Activated T-cell treated with anti-CD3 and anti-CD28 coated beads, Interleukin-2, amount 50 U/mL, for 24 hours (primary cell): ENCODE data around the gene DPM3.
A peak's percentile ranks its signal among the peaks of the same experiment; 100 is the strongest.
"Not testable (repeated sequence)": the region's sequence is repeated elsewhere in the genome, so short reads cannot be mapped to it uniquely, and the experiment has no call there.

Experiments
- DNase-seq: peaks from one replicate; pipeline ENCODE4 v3.0.0-alpha.2; 2020
- H3K27ac Mint-ChIP-seq: 2 replicates; pipeline ENCODE4 v1.8.0; 2020; ENCODE audit warnings: mild to moderate bottlenecking, mixed read lengths
- H3K27me3 Mint-ChIP-seq: 2 replicates; pipeline ENCODE4 v1.8.0; 2020; ENCODE audit warnings: mixed read lengths
- H3K36me3 Mint-ChIP-seq: 2 replicates; pipeline ENCODE4 v1.8.0; 2020; ENCODE audit warnings: low read depth, mixed read lengths
- H3K4me1 Mint-ChIP-seq: 2 replicates; pipeline ENCODE4 v1.8.0; 2020; ENCODE audit warnings: low read depth, mixed read lengths
- H3K4me3 Mint-ChIP-seq: 2 replicates; pipeline ENCODE4 v1.8.0; 2020; ENCODE audit warnings: mild to moderate bottlenecking, moderate library complexity, mixed read lengths
- H3K9me3 Mint-ChIP-seq: 2 replicates; pipeline ENCODE4 v1.8.0; 2020; ENCODE audit warnings: mixed read lengths

The DPM3 gene

GRCh38 chr1:155139895-155140629 is at the start of gene DPM3:
Gene DPM3 (minus strand): TSS chr1:155140531. CDS start chr1:155140240, 291 bp downstream.
- Mint-ChIP-seq H3K27me3 (no peaks in the 10 kb centered on the region), H3K27ac (peak within 1 kb of the TSS; percentile 97), H3K9me3 (no peaks in the 10 kb centered on the region), H3K4me1 (peaks cover 41% of the 10 kb centered on the region), H3K36me3 (peaks cover 53% of the 10 kb centered on the region), H3K4me3 (peak within 1 kb of the TSS; percentile 100)
- DNase-seq, result peak; percentile 92

GRCh38 chr1:155189926-155190325 is 49.6 kb upstream of the DPM3 start:
- not testable (repeated sequence) for H3K4me3 Mint-ChIP-seq, DNase-seq, H3K27ac Mint-ChIP-seq, H3K9me3 Mint-ChIP-seq, H3K36me3 Mint-ChIP-seq, H3K27me3 Mint-ChIP-seq
- H3K4me1 Mint-ChIP-seq, result peaks cover 30% of the 10 kb centered on the region

GRCh38 chr1:155188268-155188667 is 47.9 kb upstream of the DPM3 start:
- no peak overlapping the region for H3K4me3 Mint-ChIP-seq
- no peaks in the 10 kb centered on the region for H3K9me3 Mint-ChIP-seq
- no peaks in the 10 kb centered on the region for H3K27me3 Mint-ChIP-seq
- H3K36me3 Mint-ChIP-seq, result peaks cover 5% of the 10 kb centered on the region
- no peak for DNase-seq
- peak overlapping the region; percentile 86 for H3K27ac Mint-ChIP-seq
- H3K4me1 Mint-ChIP-seq, result peaks cover 17% of the 10 kb centered on the region

- Mint-ChIP-seq H3K27me3 (no peaks in the 10 kb centered on the region), H3K4me3 (no peak overlapping the region), H3K27ac (peak overlapping the region; percentile 34), H3K36me3 (peaks cover 7% of the 10 kb centered on the region), H3K4me1 (peaks cover 11% of the 10 kb centered on the region), H3K9me3 (no peaks in the 10 kb centered on the region)
- no peak for DNase-seq
Observed at GRCh38 chr1:155187456-155187891, 47.1 kb upstream of the DPM3 start.

GRCh38 chr1:155186794-155187455 is 46.6 kb upstream of the DPM3 start:
- H3K27ac Mint-ChIP-seq, result peak overlapping the region; percentile 34
- DNase-seq, result no peak
- peaks cover 11% of the 10 kb centered on the region for H3K36me3 Mint-ChIP-seq
- no peak overlapping the region for H3K4me3 Mint-ChIP-seq
- no peaks in the 10 kb centered on the region for H3K27me3 Mint-ChIP-seq
- H3K9me3 Mint-ChIP-seq, result no peaks in the 10 kb centered on the region
- H3K4me1 Mint-ChIP-seq, result peaks cover 6% of the 10 kb centered on the region

GRCh38 chr1:155186067-155186793 is 45.9 kb upstream of the DPM3 start:
- Mint-ChIP-seq H3K27me3 (no peaks in the 10 kb centered on the region), H3K4me1 (peaks cover 4% of the 10 kb centered on the region), H3K27ac (no peak overlapping the region), H3K36me3 (peaks cover 17% of the 10 kb centered on the region), H3K9me3 (no peaks in the 10 kb centered on the region), H3K4me3 (no peak overlapping the region)
- no peak for DNase-seq

- no peak for DNase-seq
- no peak overlapping the region for H3K27ac Mint-ChIP-seq
- H3K4me1 Mint-ChIP-seq, result peaks cover 4% of the 10 kb centered on the region
- H3K27me3 Mint-ChIP-seq, result no peaks in the 10 kb centered on the region
- no peak overlapping the region for H3K4me3 Mint-ChIP-seq
- no peaks in the 10 kb centered on the region for H3K9me3 Mint-ChIP-seq
- H3K36me3 Mint-ChIP-seq, result peaks cover 18% of the 10 kb centered on the region
Observed at GRCh38 chr1:155185783-155186066, 45.4 kb upstream of the DPM3 start.

- Mint-ChIP-seq H3K27ac (no peak overlapping the region), H3K27me3 (no peaks in the 10 kb centered on the region), H3K9me3 (no peaks in the 10 kb centered on the region), H3K4me3 (no peak overlapping the region), H3K36me3 (peaks cover 19% of the 10 kb centered on the region), H3K4me1 (peaks cover 4% of the 10 kb centered on the region)
- no peak for DNase-seq
Observed at GRCh38 chr1:155184835-155185782, 44.8 kb upstream of the DPM3 start.

- Mint-ChIP-seq H3K27ac (no peak overlapping the region), H3K4me1 (peaks cover 4% of the 10 kb centered on the region)
Observed at GRCh38 chr1:155184351-155184811, 44.0 kb upstream of the DPM3 start.

GRCh38 chr1:155183775-155184221 is 43.5 kb upstream of the DPM3 start:
- Mint-ChIP-seq H3K36me3 (peaks cover 32% of the 10 kb centered on the region), H3K4me1 (peaks cover 4% of the 10 kb centered on the region), H3K27ac (no peak overlapping the region), H3K4me3 (no peak overlapping the region), H3K9me3 (no peaks in the 10 kb centered on the region), H3K27me3 (no peaks in the 10 kb centered on the region)
- no peak for DNase-seq

More at GRCh38 chr1:155184351-155184811, 44.0 kb upstream of the DPM3 start:
- Mint-ChIP-seq H3K27me3 (no peaks in the 10 kb centered on the region), H3K36me3 (peaks cover 26% of the 10 kb centered on the region), H3K9me3 (no peaks in the 10 kb centered on the region), H3K4me3 (no peak overlapping the region)
- DNase-seq, result no peak

GRCh38 chr1:155182052-155182550 is 41.8 kb upstream of the DPM3 start:
- Mint-ChIP-seq H3K9me3 (no peaks in the 10 kb centered on the region), H3K27ac (no peak overlapping the region), H3K4me3 (no peak overlapping the region), H3K4me1 (peaks cover under 1% of the 10 kb centered on the region), H3K36me3 (peaks cover 46% of the 10 kb centered on the region), H3K27me3 (no peaks in the 10 kb centered on the region)
- no peak for DNase-seq

GRCh38 chr1:155181371-155182051 is 41.2 kb upstream of the DPM3 start:
- no peak for DNase-seq
- H3K27me3 Mint-ChIP-seq, result no peaks in the 10 kb centered on the region
- no peak overlapping the region for H3K4me3 Mint-ChIP-seq
- H3K36me3 Mint-ChIP-seq, result peaks cover 52% of the 10 kb centered on the region
- no peaks in the 10 kb centered on the region for H3K9me3 Mint-ChIP-seq
- H3K27ac Mint-ChIP-seq, result no peak overlapping the region
- H3K4me1 Mint-ChIP-seq, result peaks cover 6% of the 10 kb centered on the region
